GM21390 (cell line): ENCODE measurements around the gene OR4M1.
"Not testable (repeated sequence)": the region's sequence is repeated elsewhere in the genome, so short reads cannot be mapped to it uniquely, and the experiment has no call there.

Experiments used
- ATAC-seq: cut with Tn5 transposase; IDR thresholded peaks from one replicate; pipeline ENCODE4 v1.9.1; 2021; ENCODE audit not compliant: unreplicated experiment

Gene OR4M1

DNA sequence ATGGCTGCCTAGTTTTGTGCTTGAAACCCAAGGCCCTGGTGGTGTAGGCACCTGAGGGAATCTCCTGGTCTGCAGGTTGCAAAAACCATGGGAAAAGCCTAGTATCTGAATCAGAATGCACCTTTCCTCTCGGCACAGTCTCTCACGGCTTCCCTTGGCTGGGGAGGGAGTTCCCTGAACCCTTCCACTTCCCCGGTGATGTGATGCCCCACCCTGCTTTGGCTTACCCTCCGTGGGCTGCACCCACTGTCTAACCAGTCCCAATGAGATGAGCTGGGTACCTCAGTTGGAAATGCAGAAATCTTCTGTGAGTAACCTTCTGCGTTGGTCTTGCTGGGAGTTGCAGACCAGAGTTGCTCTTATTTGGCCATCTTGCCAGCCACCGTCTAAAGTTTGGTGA lies 47.7 kb downstream of the OR4M1 start:
- not testable (repeated sequence) for ATAC-seq

DNA sequence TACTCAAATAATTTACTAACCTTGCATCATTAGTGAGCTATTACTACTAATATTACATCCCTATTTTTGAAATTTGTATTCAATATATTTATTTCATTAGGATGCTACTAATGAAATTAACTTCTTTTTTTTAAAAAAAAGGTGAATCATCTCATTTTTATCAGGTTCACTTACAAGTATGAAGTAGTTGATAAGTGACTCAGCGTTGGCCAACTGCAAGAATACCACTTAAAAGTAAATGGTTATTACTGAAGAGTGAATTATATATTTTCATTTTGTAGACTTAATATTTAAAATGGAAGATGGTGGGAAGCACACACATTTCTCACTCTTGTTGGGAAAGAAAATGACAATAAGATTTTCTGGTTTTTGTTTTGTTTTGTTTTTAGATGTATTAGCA lies 49.9 kb downstream of the OR4M1 start:
- no peak for ATAC-seq

GRCh38 chr14:19823765-19824164 lies 50.5 kb downstream of the OR4M1 start:
- no peak for ATAC-seq

- ATAC-seq: not testable (repeated sequence)
These were observed 54.4 kb downstream of the OR4M1 start for GRCh38 chr14:19827626-19828244.

GRCh38 chr14:19828314-19828713 lies 55.0 kb downstream of the OR4M1 start:
- ATAC-seq: no peak
